GM19455 (cell line): ENCODE data around the gene DOCK11.
"Not testable (repeated sequence)": the region's sequence is repeated elsewhere in the genome, so short reads cannot be mapped to it uniquely, and the experiment has no call there.

Experiments used
- ATAC-seq: cut with Tn5 transposase; IDR thresholded peaks from one replicate; pipeline ENCODE4 v1.9.1; 2021; ENCODE audit not compliant: unreplicated experiment

The DOCK11 gene

GRCh38 chrX:118495061-118495921, at the start of gene DOCK11:
Gene DOCK11 (plus strand): TSS chrX:118495815. CDS start chrX:118495972, 157 bp downstream.
- peak; percentile 69 for ATAC-seq

GRCh38 chrX:118448273-118448783, 47.3 kb upstream of the DOCK11 start:
- no peak for ATAC-seq

- no peak for ATAC-seq
Measured at GRCh38 chrX:118455013-118455412, 40.6 kb upstream of the DOCK11 start.

- no peak for ATAC-seq
Measured at GRCh38 chrX:118459494-118459893, 36.1 kb upstream of the DOCK11 start.

- ATAC-seq, result no peak
Measured at GRCh38 chrX:118464501-118464900, 31.1 kb upstream of the DOCK11 start.

GRCh38 chrX:118468122-118468521, 27.5 kb upstream of the DOCK11 start:
- no peak for ATAC-seq

GRCh38 chrX:118470721-118471347, 24.8 kb upstream of the DOCK11 start:
- not testable (repeated sequence) for ATAC-seq

- no peak for ATAC-seq
Measured at GRCh38 chrX:118474586-118474985, 21.0 kb upstream of the DOCK11 start.

- no peak for ATAC-seq
Measured at GRCh38 chrX:118475903-118476302, 19.7 kb upstream of the DOCK11 start.

GRCh38 chrX:118480172-118480571, 15.4 kb upstream of the DOCK11 start:
- no peak for ATAC-seq

- ATAC-seq, result not testable (repeated sequence)
Measured at GRCh38 chrX:118482384-118482783, 13.2 kb upstream of the DOCK11 start.

- no peak for ATAC-seq
Measured at GRCh38 chrX:118484216-118484903, 11.3 kb upstream of the DOCK11 start.

- ATAC-seq, result not testable (repeated sequence)
Measured at GRCh38 chrX:118486693-118487092, 8.9 kb upstream of the DOCK11 start.

GRCh38 chrX:118493016-118493415, 2.6 kb upstream of the DOCK11 start:
- no peak for ATAC-seq

GRCh38 chrX:118493653-118494297, 1.8 kb upstream of the DOCK11 start:
- no peak for ATAC-seq

- ATAC-seq, result peak; percentile 63
Measured at GRCh38 chrX:118495958-118496762, 545 bp downstream of the DOCK11 start.

GRCh38 chrX:118496763-118497079, 1.1 kb downstream of the DOCK11 start:
- ATAC-seq, result peak; percentile 4

- no peak for ATAC-seq
Measured at GRCh38 chrX:118497180-118497818, 1.7 kb downstream of the DOCK11 start.

- ATAC-seq, result no peak
Measured at GRCh38 chrX:118498351-118498750, 2.7 kb downstream of the DOCK11 start.

GRCh38 chrX:118498755-118499154, 3.1 kb downstream of the DOCK11 start:
- no peak for ATAC-seq
